Natural killer cell treated with Interleukin-12 subunit alpha and Interleukin-12 subunit beta and Interleukin-15 and Interleukin-18, amount 100 ng/mL, for 72 hours (primary cell): ENCODE results near the gene MCM3. TPM values are rescaled to one million over a fixed set of nuclear protein-coding genes. Genes with fewer than 3 reads are reported as not detected.

Experiments
- ATAC-seq, 2 donors: fragments of 150-1000 bp; cut with Tn5 transposase in 1 of 2; sonication (Bioruptor Pico), chemical (Tn5 transposase) in 1 of 2; 2 replicates each; pipeline ENCODE4 v1.10.0; 2021
- DNase-seq: peaks from one replicate; pipeline ENCODE4 v3.0.0; 2022; ENCODE audit warnings: low spot score
- H3K27ac Mint-ChIP-seq, 2 donors: 1 replicate in 1 of 2; 2 replicates in 1 of 2; pipeline ENCODE4 v1.8.0; 2022; ENCODE audit warnings: mixed read lengths in 2 of 2, mild to moderate bottlenecking in 1 of 2, moderate library complexity in 1 of 2
- H3K27me3 Mint-ChIP-seq, 2 donors: 1 replicate in 1 of 2; 2 replicates in 1 of 2; pipeline ENCODE4 v1.8.0; 2022; ENCODE audit warnings: mixed read lengths in 2 of 2
- H3K36me3 Mint-ChIP-seq: one replicate; pipeline ENCODE4 v1.8.0; 2022; ENCODE audit warnings: mixed read lengths
- H3K4me1 Mint-ChIP-seq, 2 donors: 1 replicate in 1 of 2; 2 replicates in 1 of 2; pipeline ENCODE4 v1.8.0; 2022; ENCODE audit warnings: low read depth in 2 of 2, mixed read lengths in 2 of 2, mild to moderate bottlenecking in 1 of 2
- H3K4me3 Mint-ChIP-seq: one replicate; pipeline ENCODE4 v1.8.0; 2022; ENCODE audit warnings: mixed read lengths
- H3K9me3 Mint-ChIP-seq: 2 replicates; pipeline ENCODE4 v1.8.0; 2022; ENCODE audit warnings: mixed read lengths
- total RNA-seq, 2 donors: library from RNA; stranded (reverse); gene quantifications; one replicate each; pipeline ENCODE4 v1.2.3, GENCODE V29; 2022

The MCM3 gene
- total RNA-seq, 2 donors from 2014 or later, result 108 to 277 TPM

DNA sequence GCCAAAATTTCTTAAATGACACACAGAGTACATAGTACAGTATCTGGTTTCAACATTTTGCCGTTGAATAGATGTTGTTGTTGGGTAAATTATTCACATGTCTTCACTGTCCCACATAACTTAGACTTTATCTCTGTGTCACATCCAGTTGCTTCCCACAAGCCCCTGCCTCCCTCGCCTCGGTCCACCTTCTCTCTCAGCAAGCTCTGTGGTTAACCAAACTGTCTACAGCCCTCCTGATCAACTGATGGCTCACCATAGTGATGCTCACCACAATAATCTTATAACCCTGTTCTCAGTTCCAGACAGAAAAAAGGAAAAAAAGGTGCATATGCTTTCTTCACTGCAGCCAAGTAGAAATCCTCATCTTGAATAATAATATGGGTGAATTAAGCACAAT is 63.2 kb downstream of the MCM3 start:
- ATAC-seq (peak; percentile 71 to 91), DNase-seq (no peak)
- H3K9me3 Mint-ChIP-seq, result no peaks in the 10 kb centered on the region
- H3K4me1 Mint-ChIP-seq, result peaks cover 9 to 15% of the 10 kb centered on the region in 2 donors
- peak overlapping the region; percentile 48 for H3K4me3 Mint-ChIP-seq
- peaks cover 5% of the 10 kb centered on the region for H3K36me3 Mint-ChIP-seq
- H3K27me3 Mint-ChIP-seq, result peaks cover 44 to 59% of the 10 kb centered on the region in 2 donors
- peak overlapping the region in 1 of 2 donors; percentile 13 for H3K27ac Mint-ChIP-seq

DNA sequence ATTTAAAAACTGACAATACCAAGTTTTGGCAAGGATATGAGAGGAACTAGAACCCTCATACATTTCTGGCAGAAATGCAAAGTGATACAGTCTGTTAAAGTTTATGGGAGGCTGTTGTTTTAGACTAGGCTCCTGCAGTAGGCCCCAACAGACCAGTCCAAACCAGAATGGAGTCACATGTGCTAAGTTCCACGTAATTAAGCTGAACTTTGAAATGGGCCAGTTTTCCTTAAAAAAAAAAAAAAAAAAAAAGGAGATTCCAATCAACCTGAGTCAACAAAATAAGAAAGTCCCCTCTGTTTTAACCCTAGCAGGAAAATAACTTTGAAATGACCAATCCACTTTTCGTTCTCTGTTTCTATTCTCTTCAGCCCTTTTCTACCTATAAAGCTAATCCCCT is 66.8 kb downstream of the MCM3 start:
- ATAC-seq (no peak), DNase-seq (no peak)
- Mint-ChIP-seq H3K4me3 (no peak overlapping the region), H3K27ac (no peak overlapping the region), H3K4me1 (peaks cover 9 to 10% of the 10 kb centered on the region in 2 donors), H3K9me3 (no peaks in the 10 kb centered on the region), H3K36me3 (no peaks in the 10 kb centered on the region), H3K27me3 (peaks cover 22 to 33% of the 10 kb centered on the region in 2 donors)

DNA sequence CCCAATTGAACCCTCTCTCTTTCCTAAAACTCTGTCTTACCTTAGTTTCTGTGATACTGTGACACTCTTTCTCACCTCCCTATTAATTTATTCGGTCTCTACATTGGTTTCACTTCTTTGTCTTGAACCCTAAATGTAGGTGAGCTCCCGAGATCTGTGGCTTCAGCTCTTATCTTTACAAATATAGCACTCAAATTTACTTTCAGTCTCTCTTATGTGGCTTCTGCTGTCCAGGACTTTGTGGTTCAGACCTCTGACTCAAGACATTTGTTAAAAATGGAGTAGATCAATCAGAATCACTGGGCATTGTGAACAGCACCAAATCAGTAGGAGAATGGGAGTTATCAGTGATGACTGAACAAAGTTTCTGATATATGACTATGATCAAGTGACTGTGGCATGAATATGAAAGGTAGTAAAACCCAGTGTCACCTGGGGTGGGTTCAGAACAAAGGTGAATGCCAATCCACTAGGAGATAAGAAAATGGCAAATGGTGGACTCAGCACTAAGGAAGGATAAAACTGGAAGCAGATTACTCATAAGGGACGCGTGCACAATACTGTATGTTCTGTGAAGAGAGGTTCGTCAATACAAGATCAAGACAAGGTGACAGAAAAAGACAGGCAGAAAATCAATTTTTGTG is 67.5 kb downstream of the MCM3 start:
- no peaks in the 10 kb centered on the region for H3K9me3 Mint-ChIP-seq
- DNase-seq (no peak), ATAC-seq (no peak)
- H3K27ac Mint-ChIP-seq, result no peak overlapping the region
- no peak overlapping the region for H3K4me3 Mint-ChIP-seq
- peaks cover 25 to 34% of the 10 kb centered on the region in 2 donors for H3K27me3 Mint-ChIP-seq
- H3K36me3 Mint-ChIP-seq, result no peaks in the 10 kb centered on the region
- peaks cover 7 to 9% of the 10 kb centered on the region in 2 donors for H3K4me1 Mint-ChIP-seq

DNA sequence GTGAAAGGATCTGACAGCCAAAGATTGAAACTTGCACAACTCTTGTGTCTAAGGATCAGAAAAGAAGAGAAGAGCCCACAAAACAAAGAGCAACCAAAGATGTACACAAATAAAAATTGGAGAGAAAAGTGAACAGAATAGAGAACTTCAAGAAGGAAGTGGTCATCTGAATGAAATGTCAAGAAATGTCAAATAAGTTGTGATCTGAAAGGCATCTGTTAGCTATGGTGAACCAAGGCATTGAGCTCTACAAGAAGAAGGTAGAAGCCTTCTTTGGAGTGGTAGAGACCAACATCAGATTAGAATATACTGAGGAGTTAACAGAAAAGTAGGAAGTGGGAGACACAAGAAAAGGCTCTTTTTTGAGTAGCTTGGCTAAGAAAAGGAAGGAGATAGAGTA is 68.8 kb downstream of the MCM3 start:
- H3K27ac Mint-ChIP-seq, result no peak overlapping the region
- peaks cover 27 to 29% of the 10 kb centered on the region in 2 donors for H3K27me3 Mint-ChIP-seq
- DNase-seq, result no peak
- H3K4me1 Mint-ChIP-seq, result no peaks in the 10 kb centered on the region
- no peak for ATAC-seq
- H3K36me3 Mint-ChIP-seq, result no peaks in the 10 kb centered on the region
- H3K4me3 Mint-ChIP-seq, result no peak overlapping the region
- H3K9me3 Mint-ChIP-seq, result no peaks in the 10 kb centered on the region

Other genes starting within 250 kb of the MCM3 start
- gene PKHD1, start 197.1 kb downstream of the MCM3 start, total RNA-seq, result not detected
- under 1 TPM in 1 of 2 donors, not detected in 1; 0.22 TPM for gene IL17A, start 98.4 kb downstream of the MCM3 start, total RNA-seq
- gene IL17F, start 40.2 kb downstream of the MCM3 start, total RNA-seq, result 100 to 1,000 TPM in 1 of 2 donors, 10 to 100 TPM in 1; 56.3 to 241 TPM
- 1 to 10 TPM; 4.1 to 4.4 TPM for gene PAQR8, start 77.4 kb upstream of the MCM3 start, total RNA-seq
- gene EFHC1, start 135.6 kb upstream of the MCM3 start, total RNA-seq, result 1 to 10 TPM; 4.0 to 5.5 TPM